Right lobe of liver (tissue), 6 donors: ENCODE results near the gene DIP2C. TPM values are rescaled to one million over a fixed set of nuclear protein-coding genes. Genes with fewer than 3 reads are reported as not detected.

Source experiments
- ATAC-seq, 4 donors: fragments of 200-7000 bp; cut with Tn5 transposase; one replicate each; pipeline ENCODE4 v1.9.1; 2020; ENCODE audit warnings: mild to moderate bottlenecking in 4 of 4, moderate library complexity in 4 of 4
- DNase-seq, 3 donors: peaks; one replicate each; pipeline ENCODE4 v3.0.0-alpha.2; 2020
- H3K27ac ChIP-seq, 3 donors: fragments of 200-600 bp; one replicate each; pipeline ENCODE4 v1.8.0; 2022
- H3K27me3 ChIP-seq, 2 donors: fragments of 200-600 bp; one replicate each; pipeline ENCODE4 v1.8.0; 2022
- H3K36me3 ChIP-seq, 4 donors: fragments of 200-600 bp; sonication (generic) in 1 of 4; one replicate each; pipeline versions ENCODE4 v1.5.1 to v1.8.0; 2017 to 2022; ENCODE audit warnings: control low read depth in 1 of 4
- H3K4me1 ChIP-seq, 4 donors: fragments of 200-600 bp; sonication (generic) in 1 of 4; one replicate each; pipeline versions ENCODE4 v1.5.1 to v1.8.0; 2017 to 2022; ENCODE audit warnings: control low read depth in 1 of 4
- H3K4me3 ChIP-seq, 3 donors: fragments of 200-600 bp; one replicate each; pipeline ENCODE4 v1.8.0; 2022
- H3K9me3 ChIP-seq, 4 donors: fragments of 200-600 bp; sonication (generic) in 1 of 4; one replicate each; pipeline versions ENCODE4 v1.5.1 to v1.8.0; 2017 to 2022; ENCODE audit warnings: control low read depth in 1 of 4
- POLR2A ChIP-seq: fragments of 450-650 bp; IDR thresholded peaks from one replicate; pipeline ENCODE4 v1.6.1; 2017; ENCODE audit warnings: antibody characterized with exemption, mild to moderate bottlenecking
- WGBS: methylation state at CpG from one replicate; pipeline ENCODE4 v1.1.6; 2018; ENCODE audit warnings: low coverage, low lambda C conversion rate; ENCODE audit not compliant: insufficient coverage; ENCODE audit errors: missing lambda C conversion rate; 5-methylcytosine and 5-hydroxymethylcytosine counted together
- intact Hi-C, 2 donors: fragments of 100-400 bp; cut with DNase I; formaldehyde crosslinking; loops; one replicate each; pipeline versions ENCODE4 v1.11.2 to v1.14.1; 2022
- total RNA-seq, 6 experiments: library from RNA; depleted of rRNA in 2 of 6; stranded (reverse); fragments of >200 nt in 2 of 6; fragmentation: NEBNext Ultra II Directional in 3 of 6; extraction: Animal tissue kit (Norgen Biotek cat#: 25700) in 3 of 6; gene quantifications; one replicate each; pipeline versions ENCODE4 v1.1.0 to v1.2.4, GENCODE V29; 2016 to 2023
- TF ChIP-seq, protein P1 (sequence below), 4 donors: fragments of 200-600 bp in 3 of 4; fragments of 450-650 bp in 1 of 4; IDR thresholded peaks; one replicate each; pipeline versions ENCODE4 v1.5.1 to v1.8.0; 2016 to 2022; ENCODE audit warnings: antibody characterized with exemption in 4 of 4, mild to moderate bottlenecking in 2 of 4
- donor health status: DM: no; HTN: yes; CAD: no.
- donor health status: DM: no; HTN: no; CAD: no.
- donor health status: DM: no; HTN: no; CAD: no.
- donor health status: DM: no; HTN: yes; CAD: no.
- donor health status: DM: no; HTN: yes; CAD: no.

Gene DIP2C
- total RNA-seq, 6 experiments from 2014 or later = 8.0 to 13.5 (median 11.7) TPM

GRCh38 chr10:637771-638195, 51.7 kb downstream of the DIP2C start:
- ATAC-seq = no peak
- Histone ChIP-seq H3K4me1 (no peaks in the 10 kb centered on the region), H3K9me3 (no peaks in the 10 kb centered on the region), H3K27me3 (no peaks in the 10 kb centered on the region), H3K4me3 (no peak overlapping the region), H3K36me3 (no peaks in the 10 kb centered on the region), H3K27ac (no peak overlapping the region)
- TF ChIP-seq, protein P1, sequence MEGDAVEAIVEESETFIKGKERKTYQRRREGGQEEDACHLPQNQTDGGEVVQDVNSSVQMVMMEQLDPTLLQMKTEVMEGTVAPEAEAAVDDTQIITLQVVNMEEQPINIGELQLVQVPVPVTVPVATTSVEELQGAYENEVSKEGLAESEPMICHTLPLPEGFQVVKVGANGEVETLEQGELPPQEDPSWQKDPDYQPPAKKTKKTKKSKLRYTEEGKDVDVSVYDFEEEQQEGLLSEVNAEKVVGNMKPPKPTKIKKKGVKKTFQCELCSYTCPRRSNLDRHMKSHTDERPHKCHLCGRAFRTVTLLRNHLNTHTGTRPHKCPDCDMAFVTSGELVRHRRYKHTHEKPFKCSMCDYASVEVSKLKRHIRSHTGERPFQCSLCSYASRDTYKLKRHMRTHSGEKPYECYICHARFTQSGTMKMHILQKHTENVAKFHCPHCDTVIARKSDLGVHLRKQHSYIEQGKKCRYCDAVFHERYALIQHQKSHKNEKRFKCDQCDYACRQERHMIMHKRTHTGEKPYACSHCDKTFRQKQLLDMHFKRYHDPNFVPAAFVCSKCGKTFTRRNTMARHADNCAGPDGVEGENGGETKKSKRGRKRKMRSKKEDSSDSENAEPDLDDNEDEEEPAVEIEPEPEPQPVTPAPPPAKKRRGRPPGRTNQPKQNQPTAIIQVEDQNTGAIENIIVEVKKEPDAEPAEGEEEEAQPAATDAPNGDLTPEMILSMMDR (IDR thresholded peaks at IDR 0.05) = no peak
- no peak for TF ChIP-seq POLR2A
- no peak for DNase-seq
- intact Hi-C loops = no loop called here
- WGBS = 92% methylated on average over 2 of the region's 9 CpGs

DNA sequence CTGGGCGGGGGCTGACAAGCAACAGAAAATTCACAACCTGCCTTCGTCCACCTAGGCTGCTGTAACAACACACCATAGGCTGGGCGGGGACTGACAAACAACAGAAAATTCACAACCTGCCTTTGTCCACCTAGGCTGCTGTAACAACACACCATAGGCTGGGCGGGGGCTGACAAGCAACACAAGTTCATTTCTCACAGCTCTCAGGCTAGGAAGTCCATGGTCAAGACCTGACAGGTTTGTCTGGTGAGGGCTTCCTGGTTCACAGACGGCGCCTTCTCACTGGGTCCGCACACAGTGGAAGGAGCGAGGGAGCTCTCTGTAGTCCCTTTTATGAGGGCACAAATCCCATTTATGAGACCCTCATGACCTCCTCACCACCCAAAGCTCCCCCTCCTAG, 52.2 kb downstream of the DIP2C start:
- Histone ChIP-seq H3K27ac (no peak overlapping the region), H3K9me3 (no peaks in the 10 kb centered on the region), H3K27me3 (no peaks in the 10 kb centered on the region), H3K4me3 (no peak overlapping the region), H3K4me1 (no peaks in the 10 kb centered on the region), H3K36me3 (no peaks in the 10 kb centered on the region)
- WGBS = 67% methylated on average over 1 of the region's 8 CpGs
- intact Hi-C loops = no loop called here
- ATAC-seq = no peak
- DNase-seq = no peak
- TF ChIP-seq, protein P1 (IDR thresholded peaks at IDR 0.05) = no peak
- TF ChIP-seq POLR2A = no peak

GRCh38 chr10:636769-637168, 52.7 kb downstream of the DIP2C start:
- TF ChIP-seq POLR2A = no peak
- TF ChIP-seq, protein P1 (IDR thresholded peaks at IDR 0.05) = no peak
- intact Hi-C loops = no loop called here
- Histone ChIP-seq H3K4me1 (no peaks in the 10 kb centered on the region), H3K27ac (no peak overlapping the region), H3K4me3 (no peak overlapping the region), H3K36me3 (no peaks in the 10 kb centered on the region), H3K9me3 (no peaks in the 10 kb centered on the region), H3K27me3 (no peaks in the 10 kb centered on the region)
- WGBS = 94% methylated on average over 3 of the region's 19 CpGs
- no peak for DNase-seq
- peak in 2 of 4 donors; percentile 39 to 48 for ATAC-seq

- DNase-seq (peak in 1 of 3 donors; percentile 15), ATAC-seq (no peak)
- no peak overlapping the region for H3K4me3 ChIP-seq
Observed at GRCh38 chr10:636016-636730, 53.3 kb downstream of the DIP2C start.

More at GRCh38 chr10:636016-636730, 53.3 kb downstream of the DIP2C start:
- no peaks in the 10 kb centered on the region for H3K27me3 ChIP-seq
- H3K4me1 ChIP-seq = no peaks in the 10 kb centered on the region
- TF ChIP-seq, protein P1 (IDR thresholded peaks at IDR 0.05) = no peak
- TF ChIP-seq POLR2A = no peak
- WGBS = 90% methylated on average over 13 of the region's 25 CpGs
- H3K9me3 ChIP-seq = no peaks in the 10 kb centered on the region
- H3K36me3 ChIP-seq = no peaks in the 10 kb centered on the region
- no peak overlapping the region for H3K27ac ChIP-seq
- intact Hi-C loops = no loop called here
